Fibroblast of skin of back (primary cell): ENCODE results near the gene CD244.
"Not testable (repeated sequence)": the region's sequence is repeated elsewhere in the genome, so short reads cannot be mapped to it uniquely, and the experiment has no call there.

Experiments used
- DNase-seq: peaks from one replicate; pipeline ENCODE4 v3.0.0-alpha.2; 2013

Gene CD244

GRCh38 chr1:160808289-160808688 lies 54.4 kb downstream of the CD244 start:
- no peak for DNase-seq

DNA sequence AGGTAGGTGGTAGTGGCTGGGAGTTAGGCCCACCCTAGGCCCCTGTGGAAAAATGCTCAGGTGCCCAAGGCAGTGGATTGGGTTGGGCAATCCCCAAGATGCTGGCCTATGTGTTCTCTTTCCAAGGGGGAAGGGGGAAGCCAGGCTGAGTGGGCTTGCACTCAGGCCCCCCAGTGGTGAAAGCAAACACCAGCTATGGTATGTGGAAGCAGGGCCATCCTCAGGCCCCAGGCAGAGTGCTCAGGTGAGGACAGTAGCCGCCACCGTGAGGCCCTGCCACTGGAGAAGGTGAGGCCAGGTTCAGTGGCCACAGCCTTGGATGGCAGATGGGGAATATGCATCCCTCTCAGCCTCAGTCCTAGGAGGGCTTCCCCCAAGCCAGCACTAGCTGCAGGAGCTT lies 54.9 kb downstream of the CD244 start:
- no peak for DNase-seq

DNA sequence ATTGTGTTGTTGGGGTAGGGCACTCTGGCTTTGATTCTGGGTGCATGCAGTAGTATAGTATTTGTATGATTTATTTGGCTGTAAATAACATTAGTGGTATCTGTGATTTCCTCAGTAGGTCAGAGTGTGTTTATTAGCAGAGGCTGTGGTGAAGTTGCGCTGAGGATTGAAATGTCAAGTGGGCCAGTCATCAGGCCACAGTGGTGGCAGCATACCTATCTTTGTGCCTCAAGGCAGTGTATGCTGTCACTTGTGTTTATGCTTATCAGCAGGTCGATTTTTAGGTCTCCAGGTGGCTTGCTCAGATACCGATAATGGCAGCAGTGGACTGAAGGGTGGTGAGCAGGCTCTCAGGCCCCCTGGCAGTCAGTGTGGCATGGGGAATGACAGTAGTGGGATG lies 55.4 kb downstream of the CD244 start:
- DNase-seq: no peak

GRCh38 chr1:160806784-160807183 lies 55.9 kb downstream of the CD244 start:
- DNase-seq: no peak

GRCh38 chr1:160806109-160806665 lies 56.5 kb downstream of the CD244 start:
- no peak for DNase-seq

DNA sequence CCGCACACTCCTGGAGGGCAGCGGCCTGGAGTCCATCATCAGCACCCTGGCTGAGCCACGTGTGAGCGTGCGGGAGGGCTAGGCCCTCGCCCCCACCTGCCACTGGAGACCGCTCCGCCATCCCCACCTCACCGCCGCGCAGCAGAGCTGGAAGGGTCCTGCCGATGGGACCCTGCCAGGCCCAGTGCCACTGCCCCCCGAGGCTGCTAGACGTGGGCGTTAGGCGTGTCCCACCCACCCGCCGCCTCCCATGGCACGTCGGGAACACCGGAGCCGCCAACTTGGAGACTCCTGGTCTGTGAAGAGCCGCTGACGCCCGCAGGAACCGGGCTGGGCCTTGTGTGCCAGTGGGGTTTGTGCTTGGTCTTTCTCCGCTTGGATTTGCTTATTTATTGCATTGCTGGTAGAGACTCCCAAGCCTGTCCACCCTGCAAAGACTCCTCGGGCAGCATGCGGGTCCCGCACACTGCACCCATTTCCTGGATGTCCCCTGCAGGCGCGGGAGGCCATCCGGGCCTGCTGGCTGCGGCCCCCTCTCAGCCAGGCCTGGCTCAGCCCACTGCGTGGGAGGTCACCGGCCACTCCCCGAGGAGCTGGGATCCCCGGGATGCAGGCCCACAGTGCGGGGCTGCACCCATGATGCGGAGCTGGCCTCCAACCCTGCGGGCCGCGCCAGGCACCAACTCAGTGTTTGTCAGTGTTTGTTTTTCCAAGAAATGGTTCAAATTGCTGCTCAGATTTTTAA lies 60.7 kb downstream of the CD244 start:
- no peak for DNase-seq

- no peak for DNase-seq
Measured at GRCh38 chr1:160800645-160801408, 61.9 kb downstream of the CD244 start.

- DNase-seq: no peak
Measured at GRCh38 chr1:160800142-160800541, 62.5 kb downstream of the CD244 start.

- no peak for DNase-seq
Measured at GRCh38 chr1:160799641-160800040, 63.0 kb downstream of the CD244 start.

- DNase-seq: no peak
Measured at GRCh38 chr1:160798439-160798838, 64.2 kb downstream of the CD244 start.

DNA sequence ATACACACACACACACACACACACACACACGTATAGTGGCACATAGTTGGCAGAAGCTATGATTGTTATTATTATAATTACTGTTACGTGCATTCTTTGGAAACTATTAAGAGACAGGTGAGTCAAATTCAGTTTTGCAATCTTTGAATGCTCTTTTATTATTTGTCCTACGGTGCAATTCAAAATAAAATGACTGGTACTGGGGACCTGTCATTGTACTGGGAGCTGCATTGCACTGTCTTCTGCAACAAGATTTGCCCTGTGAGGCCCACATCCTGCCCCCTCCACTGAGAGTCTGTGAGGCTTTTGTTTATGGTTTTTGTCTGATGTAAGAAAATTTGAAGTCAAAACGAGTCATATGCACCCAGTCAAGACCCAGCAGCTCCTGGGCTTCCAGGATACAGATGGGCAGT lies 64.8 kb downstream of the CD244 start:
- no peak for DNase-seq

GRCh38 chr1:160797271-160797709 lies 65.4 kb downstream of the CD244 start:
- no peak for DNase-seq

GRCh38 chr1:160795951-160796383 lies 66.7 kb downstream of the CD244 start, which contains the start of gene LY9:
TSS of gene LY9 (plus strand) at chr1:160796174. CDS start at chr1:160796188, 14 bp downstream.
- no peak for DNase-seq

GRCh38 chr1:160794376-160794775 lies 68.3 kb downstream of the CD244 start:
- no peak for DNase-seq

- no peak for DNase-seq
Measured at GRCh38 chr1:160789702-160790611, 72.7 kb downstream of the CD244 start.

DNA sequence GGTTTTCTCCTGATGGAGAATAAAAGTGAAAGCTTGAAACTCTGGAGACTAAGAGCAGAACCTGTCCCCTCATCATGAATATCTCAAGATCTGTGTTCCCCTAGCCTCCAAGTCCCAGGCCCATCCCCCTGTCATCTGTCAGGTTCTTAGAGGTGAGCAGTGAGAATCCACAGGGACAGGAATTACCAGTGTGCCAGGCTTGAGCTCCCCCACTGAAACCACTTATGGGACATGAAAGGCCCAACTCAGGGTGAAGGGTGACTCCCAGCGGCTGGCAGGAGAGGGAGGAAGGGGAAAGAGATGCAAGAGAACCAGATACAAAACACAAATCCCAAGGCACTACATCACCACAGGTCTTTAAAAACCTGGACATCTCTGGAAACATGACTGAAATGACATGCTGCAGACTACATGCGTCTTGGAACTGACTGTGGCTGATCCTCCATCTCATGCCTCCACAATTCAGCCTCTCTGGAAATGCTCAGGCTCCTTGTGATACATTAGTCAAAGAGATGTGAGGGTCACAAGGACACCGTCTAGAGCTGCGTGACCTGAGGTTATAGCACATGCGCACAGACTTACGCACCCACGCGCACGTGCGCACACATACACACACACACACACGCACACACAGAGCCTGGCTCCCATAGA lies 73.5 kb downstream of the CD244 start:
- no peak for DNase-seq

DNA sequence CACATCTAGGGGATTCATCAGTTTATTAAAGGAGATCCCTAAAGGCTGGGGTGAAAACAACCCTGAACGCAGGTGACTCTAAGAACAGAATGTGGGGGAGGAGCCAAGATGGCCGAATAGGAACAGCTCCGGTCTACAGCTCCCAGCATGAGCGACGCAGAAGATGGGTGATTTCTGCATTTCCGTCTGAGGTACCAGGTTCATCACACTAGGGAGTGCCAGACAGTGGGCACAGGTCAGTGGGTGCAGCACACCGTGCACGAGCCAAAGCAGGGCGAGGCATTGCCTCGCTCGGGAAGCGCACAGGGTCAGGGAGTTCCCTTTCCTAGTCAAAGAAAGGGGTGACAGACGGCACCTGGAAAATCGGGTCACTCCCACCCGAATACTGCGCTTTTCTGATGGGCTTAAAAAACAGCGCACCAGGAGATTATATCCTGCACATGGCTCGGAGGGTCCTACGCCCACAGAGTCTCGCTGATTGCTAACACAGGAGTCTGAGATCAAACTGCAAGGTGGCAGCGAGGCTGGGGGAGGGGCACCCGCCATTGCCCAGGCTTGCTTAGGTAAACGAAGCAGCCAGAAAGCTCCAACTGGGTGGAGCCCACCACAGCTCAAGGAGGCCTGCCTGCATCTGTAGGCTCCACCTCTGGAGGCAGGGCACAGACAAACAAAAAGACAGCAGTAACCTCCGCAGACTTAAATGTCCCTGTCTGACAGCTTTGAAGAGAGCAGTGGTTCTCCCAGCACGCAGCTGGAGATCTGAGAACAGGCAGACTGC lies 79.5 kb downstream of the CD244 start:
- DNase-seq: not testable (repeated sequence)

DNA sequence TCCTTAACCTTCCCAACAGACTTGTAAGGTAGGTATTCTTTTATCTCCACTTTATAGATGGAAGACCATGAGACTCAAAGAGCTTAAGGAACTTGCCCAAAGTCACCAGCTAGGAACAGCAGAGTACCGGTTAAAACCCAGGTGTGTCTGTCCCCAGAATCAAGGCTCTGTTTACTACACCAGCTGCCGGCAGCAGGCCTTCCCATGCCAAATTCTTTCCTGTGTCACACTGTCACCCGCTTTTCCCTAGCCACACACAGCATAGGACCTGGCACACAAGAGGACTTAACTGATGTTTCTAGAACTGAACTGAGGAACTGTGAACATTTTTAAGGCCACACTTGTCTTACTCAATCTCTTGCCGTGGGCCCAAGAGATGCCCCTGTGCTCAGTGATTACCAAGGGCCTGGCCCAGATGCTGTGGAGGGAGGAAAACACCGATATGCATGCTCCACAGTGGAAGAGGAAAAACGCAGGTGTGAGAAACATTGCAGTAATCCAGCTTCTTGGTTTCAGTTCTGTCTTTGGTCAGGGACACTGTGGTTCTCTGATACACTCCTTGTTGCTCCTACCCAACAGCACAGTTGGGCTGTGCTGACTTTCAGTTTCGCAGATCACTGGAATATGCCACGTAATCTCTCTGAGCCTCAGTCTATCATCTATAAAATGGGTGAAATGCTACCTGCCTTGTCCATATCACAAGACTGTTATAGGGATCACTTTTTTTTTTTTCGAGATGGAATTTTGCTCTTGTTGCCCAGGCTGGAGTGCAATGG lies 80.6 kb downstream of the CD244 start:
- no peak for DNase-seq

- DNase-seq: no peak
Measured at GRCh38 chr1:160781186-160781766, 81.4 kb downstream of the CD244 start.

- no peak for DNase-seq
Measured at GRCh38 chr1:160780398-160780755, 82.3 kb downstream of the CD244 start.
